GM12878 (cell line): ENCODE data around the gene MEIOSIN. TPM values are rescaled to one million over a fixed set of nuclear protein-coding genes. Genes with fewer than 3 reads are reported as not detected.

Source experiments
- ATAC-seq: fragments of 200-7000 bp; cut with Tn5 transposase; 3 replicates; pipeline ENCODE4 v1.9.1; 2020; ENCODE audit warnings: mild to moderate bottlenecking, moderate library complexity
- BruUV-seq: library from RNA; stranded (reverse); fragments of 400-500 nt; replicated peaks from 2 replicates; lab custom pipeline; 2021; lab: Mats Ljungman, UMichigan
- CTCF ChIA-PET: fragments of 300-600 bp; sonication (Branson Sonifier 250); formaldehyde crosslinking; extraction: SDS; loops from one replicate; lab custom pipeline; 2021; ENCODE audit warnings: inconsistent platforms; lab: Yijun Ruan, JAX
- POLR2A ChIA-PET: fragments of 350-600 bp; formaldehyde crosslinking; extraction: SDS; loops from one replicate; lab custom pipeline; 2021; ENCODE audit warnings: inconsistent platforms; lab: Charles Lee
- RAD21 ChIA-PET: fragments of 300-600 bp; sonication (Branson Sonifier 250); formaldehyde crosslinking; loops from one replicate; lab custom pipeline; 2023; ENCODE audit warnings: antibody characterized with exemption; ENCODE audit not compliant: unreplicated experiment; lab: Charles Lee
- SMC1A ChIA-PET: fragments of 300-600 bp; sonication (Branson Sonifier 250); formaldehyde crosslinking; loops from one replicate; lab custom pipeline; 2023; ENCODE audit not compliant: unreplicated experiment, uncharacterized antibody; lab: Charles Lee
- DNase-seq: peaks from one replicate; pipeline ENCODE4 v3.0.0-alpha.2; 2011; ENCODE audit warnings: low read depth, low spot score
- FAIRE-seq: peaks from 3 replicates; lab custom pipeline; 2011; peaks lifted over from hg19 to GRCh38; lab: Jason Lieb, UNC
- H2AFZ ChIP-seq: 2 replicates; pipeline ENCODE4 v1.6.0; 2011; ENCODE audit warnings: low read depth, low read length, control low read depth; ENCODE audit not compliant: control insufficient read depth
- H3K27ac ChIP-seq: 2 replicates; pipeline ENCODE4 v1.5.1; 2011; ENCODE audit warnings: control low read depth; ENCODE audit not compliant: control insufficient read depth, insufficient read depth
- H3K27me3 ChIP-seq, 2 experiments: replicated peaks in 1 of 2; 2 replicates each; pipeline versions ENCODE4 v1.6.0 to v1.6.1; 2011; ENCODE audit warnings: low read length in 1 of 2; ENCODE audit not compliant: control insufficient read depth in 2 of 2, insufficient read depth in 2 of 2
- H3K36me3 ChIP-seq, 2 experiments: 2 replicates each; pipeline ENCODE4 v1.5.1; 2011; ENCODE audit warnings: low read length in 1 of 2; ENCODE audit not compliant: control insufficient read depth in 2 of 2, insufficient read depth in 2 of 2
- H3K4me1 ChIP-seq: 2 replicates; pipeline ENCODE4 v1.6.1; 2011; ENCODE audit warnings: mild to moderate bottlenecking, low read length, moderate library complexity, mixed read lengths; ENCODE audit not compliant: control insufficient read depth, insufficient read depth
- H3K4me2 ChIP-seq: 2 replicates; pipeline ENCODE4 v1.6.0; 2011; ENCODE audit warnings: control low read depth; ENCODE audit not compliant: control insufficient read depth, insufficient read depth
- H3K4me3 ChIP-seq: fragments of 200-600 bp; sonication (generic); 2 replicates; pipeline ENCODE4 v1.5.1; 2016
- H3K79me2 ChIP-seq: 2 replicates; pipeline ENCODE4 v1.6.0; 2011; ENCODE audit warnings: low read length; ENCODE audit not compliant: control insufficient read depth, insufficient read depth
- H3K9ac ChIP-seq: 2 replicates; pipeline ENCODE4 v1.8.0; 2011; ENCODE audit warnings: low read length, control low read depth, mixed read lengths; ENCODE audit not compliant: control insufficient read depth, insufficient read depth
- H3K9me3 ChIP-seq: replicated peaks from 3 replicates; pipeline ENCODE4 v1.5.1; 2011; ENCODE audit warnings: mild to moderate bottlenecking, low read length; ENCODE audit not compliant: control insufficient read depth, insufficient read depth
- H4K20me1 ChIP-seq: 2 replicates; pipeline ENCODE4 v1.6.0; 2011; ENCODE audit not compliant: control insufficient read depth, insufficient read depth
- EP300 ChIP-seq, 2 experiments: fragments of 150-350 bp in 1 of 2; IDR thresholded peaks; 2 replicates each; pipeline ENCODE4 v1.6.1; 2011 to 2012; ENCODE audit warnings: low read depth in 2 of 2, low read length in 2 of 2, borderline replicate concordance in 1 of 2, improper control_type of control experiment in 1 of 2, inconsistent platforms in 1 of 2; ENCODE audit not compliant: control insufficient read depth in 1 of 2
- ETV6 ChIP-seq, 2 experiments: fragments of 450-650 bp in 1 of 2; IDR thresholded peaks in 1 of 2; conservative IDR thresholded peaks in 1 of 2; 2 replicates each; pipeline ENCODE4 v1.6.1; 2014; ENCODE audit warnings: antibody characterized with exemption in 1 of 2, borderline replicate concordance in 1 of 2, low read depth in 1 of 2, mild to moderate bottlenecking in 1 of 2, moderate library complexity in 1 of 2
- EZH2 ChIP-seq: IDR thresholded peaks from 2 replicates; pipeline ENCODE4 v1.6.1; 2012; ENCODE audit warnings: low read depth, mild to moderate bottlenecking, control low read depth, inconsistent platforms, low read length, borderline replicate concordance; ENCODE audit not compliant: control insufficient read depth
- IKZF1 ChIP-seq: fragments of 450-650 bp; conservative IDR thresholded peaks from 2 replicates; pipeline ENCODE4 v1.6.1; 2017; ENCODE audit warnings: antibody characterized with exemption, mild to moderate bottlenecking
- IKZF2 ChIP-seq, 2 experiments: fragments of 450-650 bp; IDR thresholded peaks; 2 replicates each; pipeline ENCODE4 v1.6.1; 2017; ENCODE audit warnings: mild to moderate bottlenecking in 2 of 2, moderate library complexity in 2 of 2
- RFX5 ChIP-seq: IDR thresholded peaks from 2 replicates; pipeline ENCODE4 v1.6.1; 2011; ENCODE audit warnings: low read depth, low read length, improper control_type of control experiment
- RUNX3 ChIP-seq: IDR thresholded peaks from 2 replicates; pipeline ENCODE4 v1.6.1; 2012; ENCODE audit warnings: low read length, inconsistent platforms
- WGBS: methylation state at CpG from one replicate; pipeline ENCODE4 v1.1.6; 2016; ENCODE audit warnings: low lambda C conversion rate; ENCODE audit not compliant: insufficient replicate concordance, insufficient coverage; ENCODE audit errors: missing lambda C conversion rate; 5-methylcytosine and 5-hydroxymethylcytosine counted together
- in situ Hi-C: fragments of 300-500 bp; cut with MboI; formaldehyde crosslinking; loops from 9 replicates; pipeline ENCODE4 v1.14.3; 2018; ENCODE audit warnings: mixed read lengths
- intact Hi-C: fragments of 100-400 bp; cut with micrococcal nuclease; formaldehyde crosslinking; loops from one replicate; pipeline ENCODE4 v1.14.2; 2022; ENCODE audit not compliant: unreplicated experiment
- polyA plus RNA-seq, 11 experiments: library from polyadenylated mRNA; depleted of rRNA in 4 of 11; unstranded in 6 of 11; stranded (reverse) in 5 of 11; fragments of >200 nt; fragmentation: Nextera tagmentation in 4 of 11; fragmentation: Illumina TruSeq in 1 of 11; extraction: Ambion mirVana in 4 of 11; extraction: Trizol in 1 of 11; gene quantifications; 1 replicate in 1 of 11; 2 replicates in 10 of 11; pipeline versions ENCODE4 v1.2.1 to v1.2.3, GENCODE V29; 2011 to 2016; ENCODE audit warnings: inconsistent platforms in 2 of 11, missing spikeins in 2 of 11, low read depth in 1 of 11
- total RNA-seq, 4 experiments: library from RNA; depleted of rRNA in 3 of 4; stranded (reverse); fragments of >200 nt in 3 of 4; fragmentation: Illumina TruSeq in 1 of 4; extraction: Trizol in 1 of 4; gene quantifications; 2 replicates each; pipeline versions ENCODE4 v1.2.1 to v1.2.3, GENCODE V29; 2013 to 2021
- TF ChIP-seq, protein P1 (sequence below): IDR thresholded peaks from 2 replicates; pipeline ENCODE4 v1.6.1; 2012; ENCODE audit warnings: improper control_type of control experiment, low read depth, low read length; ENCODE audit not compliant: insufficient replicate concordance
- TF ChIP-seq, protein P2 (sequence below): IDR thresholded peaks from 2 replicates; pipeline ENCODE4 v1.6.1; 2011; ENCODE audit warnings: low read depth, mild to moderate bottlenecking, low read length, moderate library complexity, borderline replicate concordance; ENCODE audit errors: extremely low read depth

Gene MEIOSIN
- total and polyA plus RNA-seq, 10 of the 15 experiments (the other 5 are each of a cell fraction or from before 2014, with no cell fraction given) = 0.05 to 0.66 (median 0.14) TPM; not detected in 4

DNA sequence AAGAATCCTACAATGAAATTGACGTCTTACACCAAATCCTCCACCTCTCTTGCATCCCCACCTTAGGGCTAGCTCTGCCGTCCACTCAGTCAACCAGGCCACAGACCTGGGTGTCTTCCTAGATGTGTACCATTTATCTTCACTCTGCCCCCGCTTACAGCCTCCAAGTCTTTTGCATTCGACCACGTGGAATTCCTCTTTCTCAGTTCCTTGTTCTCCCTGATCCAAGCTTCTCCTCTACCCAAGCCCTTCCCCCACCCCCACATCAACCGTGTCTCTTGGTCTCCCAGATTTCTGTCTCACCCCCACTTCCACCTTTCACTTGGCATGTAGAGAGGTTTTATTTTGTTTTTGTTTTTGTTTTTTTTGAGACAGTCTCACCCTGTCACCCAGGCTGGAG, 60.6 kb downstream of the MEIOSIN start:
- Histone ChIP-seq H3K27ac (no peak overlapping the region), H2AFZ (no peak overlapping the region), H3K9ac (no peak overlapping the region), H3K4me3 (no peak overlapping the region), H3K79me2 (peaks cover 19% of the 10 kb centered on the region), H3K27me3 (no peaks in the 10 kb centered on the region), H3K36me3 (peaks cover 0 to 8% of the 10 kb centered on the region in 2 experiments; a peak in 2 of 4 replicates)
- no TSS peak for BruUV-seq
- FAIRE-seq (no peak), ATAC-seq (no peak)
- RAD21 ChIA-PET = interaction anchor here (1.5 kb wide), 1 partner anchor 25 kb away, joined by 4 read pairs; the partner anchor contains the start of gene SIX5
- TF ChIP-seq, protein P1, sequence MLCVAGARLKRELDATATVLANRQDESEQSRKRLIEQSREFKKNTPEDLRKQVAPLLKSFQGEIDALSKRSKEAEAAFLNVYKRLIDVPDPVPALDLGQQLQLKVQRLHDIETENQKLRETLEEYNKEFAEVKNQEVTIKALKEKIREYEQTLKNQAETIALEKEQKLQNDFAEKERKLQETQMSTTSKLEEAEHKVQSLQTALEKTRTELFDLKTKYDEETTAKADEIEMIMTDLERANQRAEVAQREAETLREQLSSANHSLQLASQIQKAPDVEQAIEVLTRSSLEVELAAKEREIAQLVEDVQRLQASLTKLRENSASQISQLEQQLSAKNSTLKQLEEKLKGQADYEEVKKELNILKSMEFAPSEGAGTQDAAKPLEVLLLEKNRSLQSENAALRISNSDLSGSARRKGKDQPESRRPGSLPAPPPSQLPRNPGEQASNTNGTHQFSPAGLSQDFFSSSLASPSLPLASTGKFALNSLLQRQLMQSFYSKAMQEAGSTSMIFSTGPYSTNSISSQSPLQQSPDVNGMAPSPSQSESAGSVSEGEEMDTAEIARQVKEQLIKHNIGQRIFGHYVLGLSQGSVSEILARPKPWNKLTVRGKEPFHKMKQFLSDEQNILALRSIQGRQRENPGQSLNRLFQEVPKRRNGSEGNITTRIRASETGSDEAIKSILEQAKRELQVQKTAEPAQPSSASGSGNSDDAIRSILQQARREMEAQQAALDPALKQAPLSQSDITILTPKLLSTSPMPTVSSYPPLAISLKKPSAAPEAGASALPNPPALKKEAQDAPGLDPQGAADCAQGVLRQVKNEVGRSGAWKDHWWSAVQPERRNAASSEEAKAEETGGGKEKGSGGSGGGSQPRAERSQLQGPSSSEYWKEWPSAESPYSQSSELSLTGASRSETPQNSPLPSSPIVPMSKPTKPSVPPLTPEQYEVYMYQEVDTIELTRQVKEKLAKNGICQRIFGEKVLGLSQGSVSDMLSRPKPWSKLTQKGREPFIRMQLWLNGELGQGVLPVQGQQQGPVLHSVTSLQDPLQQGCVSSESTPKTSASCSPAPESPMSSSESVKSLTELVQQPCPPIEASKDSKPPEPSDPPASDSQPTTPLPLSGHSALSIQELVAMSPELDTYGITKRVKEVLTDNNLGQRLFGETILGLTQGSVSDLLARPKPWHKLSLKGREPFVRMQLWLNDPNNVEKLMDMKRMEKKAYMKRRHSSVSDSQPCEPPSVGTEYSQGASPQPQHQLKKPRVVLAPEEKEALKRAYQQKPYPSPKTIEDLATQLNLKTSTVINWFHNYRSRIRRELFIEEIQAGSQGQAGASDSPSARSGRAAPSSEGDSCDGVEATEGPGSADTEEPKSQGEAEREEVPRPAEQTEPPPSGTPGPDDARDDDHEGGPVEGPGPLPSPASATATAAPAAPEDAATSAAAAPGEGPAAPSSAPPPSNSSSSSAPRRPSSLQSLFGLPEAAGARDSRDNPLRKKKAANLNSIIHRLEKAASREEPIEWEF = no peak
- TF ChIP-seq IKZF2 (IDR thresholded peaks at IDR 0.05) = peak; percentile 33 to 35; a peak in 2 of 4 replicates
- TF ChIP-seq RFX5 = no peak
- TF ChIP-seq EP300 (IDR thresholded peaks at IDR 0.05; ENCODE audit: borderline replicate concordance in 1 of 2, control insufficient read depth in 1 of 2, low read depth in 2 of 2, low read length in 2 of 2) = no peak
- TF ChIP-seq IKZF1 = peak; percentile 31; the same call in 1 of the 2 replicates
- TF ChIP-seq EZH2 = no peak
- TF ChIP-seq ETV6 (conservative IDR thresholded peaks at IDR 0.05 in 1 of 2, IDR thresholded peaks at IDR 0.05 in 1 of 2; ENCODE audit: borderline replicate concordance in 1 of 2, low read depth in 1 of 2) = no peak
- no peak for TF ChIP-seq RUNX3
- TF ChIP-seq, protein P2, sequence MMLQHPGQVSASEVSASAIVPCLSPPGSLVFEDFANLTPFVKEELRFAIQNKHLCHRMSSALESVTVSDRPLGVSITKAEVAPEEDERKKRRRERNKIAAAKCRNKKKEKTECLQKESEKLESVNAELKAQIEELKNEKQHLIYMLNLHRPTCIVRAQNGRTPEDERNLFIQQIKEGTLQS = no peak
- TF ChIP-seq, all 136 proteins: peak for 2
- intact Hi-C loops = loop anchor here (2.0 kb wide), 1 partner anchor 25 kb away; the partner anchor contains the start of gene SIX5
- Histone ChIP-seq H3K4me2 (no peak overlapping the region), H4K20me1 (no peaks in the 10 kb centered on the region), H3K9me3 (no peaks in the 10 kb centered on the region), H3K4me1 (peaks cover 14% of the 10 kb centered on the region)
- POLR2A ChIA-PET = interaction anchor here (0.6 to 1.5 kb wide), 3 partner anchors 24 to 119 kb away, joined by 3 read pairs; partner anchors contain the start of gene SIX5
- in situ Hi-C loops = no loop called here
- no peak for DNase-seq
- SMC1A ChIA-PET = interaction anchor here (1.4 kb wide), 1 partner anchor 25 kb away, joined by 7 read pairs; the partner anchor contains the start of gene SIX5
- CTCF ChIA-PET = interaction anchor here (0.6 to 2.0 kb wide), 4 partner anchors 15 to 99 kb away, joined by 3 to 14 read pairs (median 6); partner anchors contain the start of gene SIX5
- WGBS = 29% methylated on average over 6 of the region's 6 CpGs
